ENCODE measurements around the gene WDR4.
"Not testable (repeated sequence)": the region's sequence is repeated elsewhere in the genome, so short reads cannot be mapped to it uniquely, and the experiment has no call there.

WDR4 gene

DNA sequence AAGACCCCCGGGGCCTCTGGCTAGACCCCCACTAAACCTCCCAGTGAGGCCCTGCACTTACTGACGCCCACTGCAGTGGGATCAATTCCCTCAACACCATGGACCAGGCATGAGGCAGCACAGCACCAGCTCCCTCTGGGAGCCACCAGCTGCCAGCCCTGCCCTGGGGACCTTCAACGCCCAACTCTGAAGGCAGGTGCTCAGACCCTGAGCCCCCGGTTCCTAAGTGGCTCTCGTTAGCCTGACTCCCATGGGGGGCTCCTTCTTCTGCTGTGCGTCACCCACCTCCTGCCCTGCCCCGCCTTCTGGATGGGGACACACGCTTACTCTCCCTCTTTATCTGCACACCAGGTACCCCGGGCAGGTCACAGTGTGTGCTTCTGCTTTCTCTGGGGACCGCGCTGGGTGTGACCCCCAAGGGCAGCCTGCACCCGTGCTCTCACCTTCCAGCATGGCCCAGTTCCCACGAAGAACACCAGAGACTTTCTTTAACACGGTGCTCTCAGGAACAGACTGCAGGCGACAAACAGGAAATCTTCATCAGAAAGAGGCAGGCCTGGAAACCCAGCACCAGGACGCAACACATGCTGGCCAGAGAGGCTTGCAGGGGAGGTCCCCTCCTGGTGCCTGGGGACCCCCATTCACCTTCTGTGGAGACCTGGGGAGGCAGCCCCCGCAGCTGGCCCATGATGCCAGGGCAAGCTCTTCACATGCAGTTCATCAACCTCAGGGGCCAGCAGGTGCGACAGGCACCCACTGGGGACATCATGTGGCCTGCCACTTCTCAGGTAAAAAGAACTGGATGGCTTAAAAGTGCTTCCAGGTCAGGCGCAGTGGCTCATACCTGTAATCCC is 27.3 kb downstream of the WDR4 start:
- DNase-seq = no peak

DNA sequence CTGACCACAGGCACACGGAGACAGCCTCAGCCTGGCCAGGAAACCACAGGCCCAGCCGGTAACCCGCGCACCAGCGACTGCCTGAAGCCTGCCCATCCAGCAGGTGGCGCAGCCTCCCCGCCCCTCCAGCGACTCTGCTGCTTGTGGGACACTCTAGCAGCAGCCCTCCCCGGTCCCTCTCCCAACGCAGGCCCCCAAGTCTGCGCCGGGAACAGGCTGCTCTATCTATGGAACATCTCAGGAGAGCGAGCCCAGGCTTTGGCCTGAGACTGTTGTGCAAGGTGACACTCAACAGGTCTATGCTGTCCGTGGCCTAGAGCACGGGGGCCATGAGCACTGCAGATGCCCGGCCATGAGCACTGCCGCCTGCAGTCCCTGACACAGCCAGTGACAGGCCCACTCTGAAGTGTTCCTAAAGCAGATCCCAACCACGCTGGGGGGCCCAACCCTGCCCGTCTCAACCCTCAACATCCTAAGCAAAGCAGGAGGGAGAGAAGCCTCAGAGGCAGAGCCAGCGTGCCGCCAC is 28.4 kb downstream of the WDR4 start:
- DNase-seq = peak; percentile 21

DNA sequence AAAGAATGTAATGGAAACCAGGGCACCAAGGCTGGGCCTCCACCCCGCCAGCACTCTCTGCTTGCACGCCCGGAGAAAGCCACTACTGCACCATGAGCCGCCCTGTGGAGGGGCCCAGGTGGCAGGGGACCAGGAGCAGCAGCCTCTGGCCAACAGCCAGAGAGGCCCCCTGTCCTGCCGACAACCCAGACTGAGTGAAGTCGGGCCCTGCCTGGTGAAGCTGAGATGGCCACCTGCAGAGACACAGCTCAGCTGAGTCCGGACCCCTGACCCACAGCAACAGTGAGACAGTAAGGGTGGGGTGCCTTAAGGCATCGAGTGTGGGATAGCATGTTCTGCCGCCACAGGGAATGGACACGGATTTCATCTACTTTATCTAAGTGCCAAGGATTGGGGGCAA is 28.9 kb downstream of the WDR4 start:
- DNase-seq = no peak

DNA sequence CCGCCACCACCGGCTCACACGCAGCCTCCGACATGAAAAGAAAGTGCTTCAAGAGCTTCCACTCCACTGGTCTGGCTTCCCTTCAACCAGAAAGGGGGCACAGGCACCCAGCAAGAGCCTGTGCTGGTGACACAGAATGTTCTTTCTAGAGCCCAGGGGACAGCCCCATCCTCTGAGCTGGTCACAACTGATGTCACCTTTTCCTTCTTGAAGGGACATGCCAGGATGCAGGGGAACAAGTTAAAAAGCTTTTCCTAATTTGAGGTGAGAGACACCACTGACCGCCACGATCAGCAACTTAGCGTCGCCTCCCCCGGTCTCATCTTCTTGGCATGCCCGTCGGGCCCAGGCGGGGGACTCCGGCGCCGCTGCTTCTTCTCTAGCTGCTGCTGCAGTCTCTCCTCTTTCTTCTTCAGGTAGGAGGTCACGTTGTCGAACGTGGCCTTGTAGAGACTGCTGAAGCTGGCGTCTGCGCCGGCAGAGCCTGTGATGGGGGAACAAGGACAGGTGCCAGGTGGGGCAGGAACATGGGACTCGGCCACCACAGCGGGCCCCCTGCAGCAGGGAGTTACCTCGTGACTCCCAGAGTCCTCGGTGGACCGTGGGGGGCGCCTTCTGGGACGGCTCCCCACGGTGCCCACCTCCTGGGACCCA is 29.5 kb downstream of the WDR4 start:
- no peak for DNase-seq

DNA sequence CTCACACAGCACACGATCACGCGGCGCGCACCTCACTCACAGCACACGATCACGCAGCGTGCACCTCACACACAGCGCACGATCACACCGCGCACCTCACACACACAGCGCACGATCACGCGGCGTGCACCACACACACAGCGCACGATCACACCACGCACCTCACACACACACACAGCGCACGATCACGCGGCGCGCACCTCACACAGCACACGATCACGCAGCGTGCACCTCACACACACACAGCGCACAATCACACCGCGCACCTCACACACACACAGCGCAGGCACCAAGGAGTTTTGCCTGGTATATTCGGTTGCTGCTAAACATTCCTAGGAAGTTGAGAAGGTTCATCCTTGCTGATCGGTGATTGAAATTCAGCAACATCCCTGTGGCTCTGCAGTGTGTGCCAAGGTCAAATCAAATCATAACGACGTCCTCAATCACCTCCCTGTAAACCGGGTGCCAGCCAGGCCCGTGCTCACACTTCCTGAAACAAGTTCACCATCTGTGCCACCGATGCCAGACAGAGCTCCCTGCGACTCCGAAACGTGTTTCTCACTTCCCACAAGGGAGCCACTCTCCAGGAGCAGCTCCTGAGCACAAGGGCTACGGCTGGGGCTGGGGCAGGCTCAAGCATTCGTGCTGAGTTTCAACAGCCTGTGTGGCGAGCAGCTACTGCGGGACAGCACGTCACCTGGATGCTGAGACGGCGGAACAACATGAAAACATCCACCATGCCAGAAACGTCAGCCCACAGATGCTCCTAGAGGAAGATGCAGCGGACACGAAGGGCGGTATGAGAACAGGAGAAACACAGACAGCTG is 30.2 kb downstream of the WDR4 start:
- no peak for DNase-seq

DNA sequence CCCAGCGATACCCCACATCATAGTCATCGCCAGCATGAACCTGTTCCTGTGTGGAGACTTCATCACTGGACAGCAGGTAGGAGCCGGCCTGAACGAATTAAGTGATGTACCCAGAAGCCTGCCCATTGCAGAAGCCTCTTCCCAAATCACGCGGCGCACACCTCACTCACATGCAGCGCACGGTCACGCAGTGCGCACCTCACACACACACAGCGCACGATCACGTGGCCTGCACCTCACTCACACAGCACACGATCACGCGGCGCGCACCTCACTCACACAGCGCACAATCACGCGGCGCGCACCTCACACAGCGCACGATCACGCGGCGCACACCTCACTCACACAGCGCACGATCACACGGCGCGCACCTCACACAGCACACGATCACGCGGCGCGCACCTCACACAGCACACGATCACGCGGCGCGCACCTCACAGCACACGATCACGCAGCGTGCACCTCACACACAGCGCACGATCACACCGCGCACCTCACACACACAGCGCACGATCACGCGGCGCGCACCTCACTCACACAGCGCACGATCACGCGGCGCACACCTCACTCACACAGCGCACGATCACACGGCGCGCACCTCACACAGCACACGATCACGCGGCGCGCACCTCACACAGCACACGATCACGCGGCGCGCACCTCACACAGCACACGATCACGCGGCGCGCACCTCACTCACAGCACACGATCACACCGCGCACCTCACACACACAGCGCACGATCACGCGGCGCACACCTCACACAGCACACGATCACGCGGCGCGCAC is 31.0 kb downstream of the WDR4 start:
- not testable (repeated sequence) for DNase-seq

DNA sequence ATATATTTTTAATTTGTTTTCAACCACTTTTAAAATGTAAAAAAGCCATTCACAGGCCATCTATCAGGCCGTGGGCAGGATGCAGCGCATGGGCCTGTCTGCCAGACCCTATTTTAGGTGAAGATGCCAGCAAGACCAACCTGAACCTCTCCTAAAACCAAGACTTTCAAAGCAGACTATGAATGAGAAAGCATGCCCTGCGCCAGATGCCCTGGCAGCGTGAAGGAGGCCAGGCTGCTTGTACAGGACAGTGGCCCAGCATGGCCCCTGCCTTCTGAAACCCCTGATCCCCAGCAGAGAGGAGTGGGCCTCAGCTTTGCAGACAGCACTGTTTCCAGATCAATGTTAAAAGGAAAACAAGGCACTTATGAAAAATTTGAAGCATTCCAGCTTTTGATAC is 31.6 kb downstream of the WDR4 start:
- no peak for DNase-seq

DNA sequence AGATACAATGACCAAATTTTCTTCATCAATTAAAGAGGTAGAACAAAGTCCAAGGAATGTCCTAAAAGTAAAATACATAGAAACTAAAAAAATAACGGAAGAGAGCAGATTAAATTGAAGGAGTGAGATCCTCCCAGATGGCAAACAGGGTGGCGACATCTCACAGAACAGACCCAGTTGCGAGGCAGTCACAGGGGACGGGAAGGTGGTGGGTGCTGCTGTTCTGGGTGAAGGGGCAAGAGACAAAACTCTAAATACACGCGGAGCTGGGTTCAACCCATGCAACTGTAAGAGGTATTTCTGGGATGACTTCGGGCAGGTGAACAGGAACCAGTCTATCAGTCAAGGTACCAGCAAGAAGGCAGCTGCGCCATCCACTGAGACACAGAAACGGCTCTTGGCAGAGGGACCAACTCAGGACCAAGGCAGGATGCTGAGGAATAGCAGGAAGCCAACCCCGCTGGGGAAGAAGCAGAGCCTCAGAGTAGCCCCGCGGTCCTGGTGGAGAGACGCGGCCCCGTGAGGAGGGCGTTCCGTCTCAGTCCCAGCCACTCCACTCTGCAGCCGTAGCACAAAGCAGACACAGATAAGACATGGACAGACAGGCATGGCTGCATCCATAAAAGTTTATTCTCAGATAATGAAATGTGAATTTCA is 32.2 kb downstream of the WDR4 start:
- no peak for DNase-seq

DNA sequence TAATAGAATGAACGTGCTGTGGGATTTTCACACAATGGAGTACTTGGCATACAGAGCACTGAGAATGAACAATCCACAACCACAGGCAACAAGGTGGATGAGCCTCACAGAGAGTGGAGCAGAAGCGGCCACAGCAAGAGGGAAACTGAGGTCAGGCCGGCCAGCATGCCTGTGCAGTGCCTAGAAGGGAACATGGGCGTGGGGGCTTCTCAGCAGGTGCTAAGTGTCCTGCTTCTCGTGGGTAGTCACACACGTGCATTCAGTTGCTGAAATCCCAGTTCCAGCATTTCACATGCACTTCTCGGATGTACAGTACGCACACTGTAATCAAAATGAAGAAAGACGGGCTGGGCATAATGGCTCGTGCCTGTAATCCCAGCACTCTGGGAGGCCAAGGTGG is 33.1 kb downstream of the WDR4 start:
- DNase-seq = no peak

DNA sequence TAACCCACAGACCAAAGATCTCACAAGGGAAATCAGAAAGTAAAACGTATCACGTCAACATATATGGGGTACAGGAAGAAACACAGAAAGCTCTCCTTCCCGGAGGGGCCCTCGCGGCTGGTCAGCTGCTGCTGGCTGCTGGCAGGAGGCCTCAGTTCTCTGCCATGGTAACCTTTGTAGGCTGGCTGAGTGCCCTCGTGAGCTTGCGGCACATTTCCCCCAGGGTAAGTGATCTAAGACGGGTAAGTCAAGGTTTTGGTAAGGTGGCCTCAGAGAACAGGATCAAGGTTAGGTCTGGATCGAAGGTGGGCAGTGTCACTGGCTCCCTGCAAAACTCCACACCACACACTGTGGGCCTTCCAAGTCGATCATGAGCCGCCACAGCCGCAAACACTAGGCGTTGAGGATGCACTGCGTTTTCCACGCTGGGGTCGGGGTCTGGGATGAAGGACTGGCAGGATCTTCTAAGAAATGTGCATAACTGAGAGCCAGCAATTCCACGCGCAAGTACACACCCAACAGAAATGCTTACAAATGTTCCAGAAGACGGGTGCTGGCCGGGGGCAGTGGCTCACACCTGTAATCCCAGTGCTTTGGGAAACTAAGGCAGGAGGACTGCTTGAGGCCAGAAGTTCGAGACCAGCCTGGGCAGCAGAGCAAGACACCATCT is 33.9 kb downstream of the WDR4 start:
- DNase-seq = no peak

DNA sequence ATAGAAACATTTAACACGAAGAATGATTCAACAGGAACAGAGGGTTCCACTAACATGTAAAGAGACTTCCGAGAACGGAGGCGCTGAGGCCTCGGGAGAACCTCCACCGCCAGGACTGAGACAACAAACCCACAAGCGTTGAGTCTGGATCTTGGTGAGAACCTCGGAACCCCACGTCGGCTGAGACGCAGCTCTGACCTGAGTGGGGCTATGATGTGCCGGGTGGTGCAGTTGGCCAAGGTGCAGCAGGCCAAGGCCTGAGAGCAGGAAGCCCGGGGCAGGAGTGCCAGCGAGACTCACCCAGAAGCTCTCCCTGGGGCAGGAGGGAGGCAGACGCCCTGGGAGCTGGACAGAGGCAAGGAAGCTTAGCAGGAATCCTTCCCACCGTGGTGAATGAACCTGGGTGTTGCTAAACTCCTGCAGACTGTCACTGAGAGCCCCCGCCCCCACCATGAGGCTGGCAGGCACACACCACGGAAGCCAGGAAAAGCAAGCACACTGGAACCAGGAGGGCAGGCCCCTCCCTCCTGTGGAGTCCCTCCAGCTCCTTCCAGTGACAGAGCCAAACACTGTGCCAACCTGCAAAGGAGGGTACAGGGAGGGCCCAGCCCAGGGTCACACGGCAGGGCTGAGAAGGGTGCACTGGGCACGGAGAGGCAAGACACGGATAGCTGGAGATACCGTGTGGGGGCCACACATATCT is 34.8 kb downstream of the WDR4 start:
- no peak for DNase-seq

DNA sequence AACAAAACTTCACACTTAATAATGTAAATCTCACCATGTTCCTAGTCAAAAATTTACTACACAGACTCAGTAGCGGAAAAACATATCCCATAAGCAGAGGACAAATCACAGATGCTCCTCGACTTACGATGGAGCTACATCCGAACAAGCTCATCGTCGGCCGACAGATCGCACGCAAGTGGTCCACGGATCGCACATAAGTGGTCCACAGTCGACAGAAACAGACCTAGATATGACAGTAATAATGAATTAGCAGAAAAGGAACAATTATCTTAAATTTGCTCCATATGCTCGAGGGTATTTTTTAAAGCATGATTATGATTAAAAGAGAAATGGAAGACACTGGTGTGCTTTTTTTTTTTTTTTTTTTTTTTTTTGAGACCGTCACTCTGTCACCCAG is 36.3 kb downstream of the WDR4 start:
- no peak for DNase-seq

DNA sequence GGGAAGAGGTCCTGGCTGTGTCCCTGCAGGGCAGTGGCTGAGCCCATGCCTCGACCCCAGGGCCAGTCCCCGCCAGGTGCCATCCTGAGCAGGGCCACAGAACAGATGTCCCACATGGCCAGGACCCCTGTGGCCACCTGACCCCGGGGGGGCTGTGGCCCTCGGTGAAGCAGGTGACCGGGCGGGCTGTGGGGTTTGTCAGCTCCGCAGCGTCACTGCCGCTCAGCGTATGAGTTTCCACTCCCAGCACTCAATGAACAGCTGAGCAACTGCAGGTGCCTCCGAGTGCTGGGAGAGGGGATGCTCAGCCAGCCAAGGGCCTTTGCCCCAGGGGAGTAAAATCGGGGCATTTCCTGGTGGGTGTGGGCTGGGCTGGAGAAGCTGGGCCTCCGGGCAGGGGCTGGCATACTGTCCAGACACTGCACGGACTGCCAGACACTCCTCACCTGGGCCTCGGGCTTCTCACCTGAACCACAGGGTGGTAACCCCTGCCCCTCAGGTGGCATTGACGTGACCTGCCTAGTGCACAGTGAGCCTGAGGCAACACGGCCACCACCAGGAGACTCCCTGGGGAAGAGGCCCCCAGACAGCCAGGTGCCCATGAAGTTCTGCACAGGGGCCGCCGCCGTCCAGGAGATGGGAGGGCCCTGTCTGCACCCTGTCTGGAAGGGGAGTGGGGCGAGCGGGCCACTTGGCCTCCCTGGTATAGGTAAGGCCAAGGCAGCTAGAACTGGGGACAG is 37.3 kb downstream of the WDR4 start:
- DNase-seq = not testable (repeated sequence)

DNA sequence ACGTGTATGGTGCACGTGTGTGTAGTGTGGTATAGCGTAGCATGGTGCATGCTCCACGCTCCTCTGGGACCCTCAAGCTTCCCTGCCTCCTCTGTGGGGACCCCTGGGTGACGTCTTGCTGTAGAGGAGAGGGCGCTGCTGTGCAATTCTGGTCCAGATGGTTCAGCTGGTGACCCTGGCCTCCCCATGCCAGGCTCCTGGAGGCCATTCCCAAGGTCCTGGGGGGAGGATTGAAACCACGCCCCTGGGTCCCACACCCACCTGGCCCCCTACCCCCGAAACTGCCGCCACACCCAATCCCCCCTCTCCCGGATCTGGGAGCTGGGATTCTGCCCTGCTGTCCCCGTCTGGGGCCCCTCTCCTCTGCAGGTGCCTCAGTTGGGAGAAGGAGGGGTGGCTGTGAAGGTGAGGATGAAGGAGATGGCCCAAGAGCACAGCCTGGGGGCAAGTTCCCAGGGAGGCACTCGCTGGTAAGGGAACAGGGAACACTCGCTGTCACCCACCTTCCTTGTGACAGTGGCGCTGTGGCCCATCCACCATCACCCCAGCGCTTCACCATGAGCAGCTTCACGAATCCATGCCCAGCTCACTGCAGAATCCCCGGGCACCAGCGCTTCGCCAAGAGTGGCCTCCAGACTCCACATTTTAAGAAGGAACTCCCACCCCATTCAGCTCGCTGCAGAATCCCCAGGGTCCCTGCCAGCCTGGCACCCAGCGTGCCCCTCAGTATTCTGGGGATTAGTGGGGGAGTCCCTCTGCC is 38.0 kb downstream of the WDR4 start:
- DNase-seq = no peak

DNA sequence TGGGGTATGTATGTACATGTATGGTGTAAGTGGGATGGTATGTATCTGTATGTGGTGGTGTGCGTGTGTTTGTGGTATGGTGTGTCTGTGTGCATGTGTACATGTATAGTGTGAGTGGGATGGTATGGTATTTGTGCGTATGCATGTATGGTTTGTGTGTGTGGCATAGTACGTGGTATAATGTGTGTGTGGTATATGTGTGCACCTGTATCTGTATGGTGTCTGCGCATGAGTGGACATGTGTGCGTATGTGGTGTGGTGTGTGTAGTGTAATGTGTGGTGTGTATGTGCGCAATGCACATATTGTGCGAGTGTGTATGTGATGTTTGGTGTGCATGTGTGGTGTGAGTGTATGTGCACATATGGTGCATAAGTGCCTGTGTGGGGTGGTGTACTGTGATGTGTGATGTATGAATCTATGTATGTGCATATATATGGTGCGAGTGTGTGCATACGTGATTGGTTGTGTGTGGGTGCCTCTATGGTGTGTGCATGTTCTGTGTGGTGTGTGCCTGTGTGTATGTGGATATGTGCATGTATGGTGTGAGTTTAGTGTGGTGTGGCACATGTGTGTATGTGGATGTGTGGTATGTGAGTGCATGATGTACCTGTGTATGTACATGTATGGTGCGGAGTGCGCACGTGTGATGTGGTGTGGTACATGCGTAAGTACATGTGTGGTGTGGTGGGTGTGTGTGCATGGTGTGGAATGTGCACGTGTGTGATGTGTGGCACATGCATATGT is 38.8 kb downstream of the WDR4 start:
- no peak for DNase-seq

DNA sequence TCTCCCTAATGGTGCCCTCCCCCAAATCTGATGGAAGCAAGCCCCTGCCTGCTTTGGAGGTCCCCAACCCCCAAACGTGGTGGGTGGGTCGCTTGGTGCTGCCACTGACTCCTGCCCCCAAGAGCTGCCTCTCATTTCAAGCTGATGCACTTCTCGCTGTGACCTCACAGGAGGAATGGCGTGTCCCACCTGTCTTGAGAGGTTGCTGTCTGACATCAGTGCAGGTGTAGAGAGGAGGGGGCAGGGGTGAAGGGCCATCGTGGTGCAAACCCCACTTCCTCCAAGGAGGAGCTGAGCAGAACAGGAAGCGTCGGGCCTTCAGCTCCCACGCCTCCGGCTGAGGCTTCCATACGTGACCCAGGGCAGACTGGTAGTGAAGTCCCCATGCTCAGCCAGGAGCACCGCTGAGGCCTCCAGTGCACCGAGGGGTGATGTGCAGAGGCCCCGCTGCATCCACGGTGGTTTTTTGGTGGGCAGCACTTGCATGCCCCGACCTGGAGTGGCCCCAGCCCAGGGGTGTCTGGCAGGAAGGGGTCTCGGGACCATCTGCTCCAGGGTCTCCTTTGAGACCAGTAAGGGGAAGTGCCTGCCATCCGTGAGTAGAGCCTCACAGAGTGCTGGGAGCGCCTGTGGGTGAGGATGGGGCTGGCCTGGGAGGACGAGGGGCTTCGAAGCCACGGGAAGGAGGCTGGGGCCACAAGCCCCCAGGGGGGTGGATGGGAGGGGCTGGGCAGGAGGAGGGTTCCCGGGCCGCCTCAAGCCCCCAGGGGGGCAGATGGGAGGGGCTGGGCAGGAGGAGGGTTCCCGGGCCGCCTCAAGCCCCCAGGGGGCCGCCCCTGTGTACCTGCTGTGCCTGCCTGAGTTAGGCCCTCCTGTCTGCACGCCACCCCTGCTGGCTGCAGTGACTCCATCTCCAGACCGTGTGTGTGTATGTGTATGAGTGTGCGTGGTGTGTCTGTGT is 39.8 kb downstream of the WDR4 start:
- DNase-seq = no peak

DNA sequence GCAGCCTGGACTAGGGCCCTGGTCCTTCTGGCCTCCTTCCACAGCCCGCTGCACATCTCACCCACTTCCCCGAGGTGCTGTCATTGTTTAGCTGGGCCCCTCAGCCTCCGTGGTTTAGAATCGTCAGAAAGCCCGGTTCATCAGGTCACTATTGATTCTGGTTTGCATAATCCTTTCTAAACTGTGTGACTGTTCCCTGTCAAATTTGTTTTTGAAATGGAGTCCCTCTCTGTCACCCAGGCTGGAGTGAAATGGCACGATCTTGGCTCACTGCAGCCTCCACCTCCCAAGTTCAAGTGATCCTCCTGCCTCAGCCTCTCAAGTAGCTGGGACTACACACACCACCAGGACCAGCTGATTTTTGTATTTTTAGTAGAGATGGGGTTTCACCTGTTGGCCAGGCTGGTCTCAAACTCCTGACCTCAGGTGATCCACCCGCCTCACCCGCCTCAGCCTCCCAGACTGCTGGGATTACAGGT is 41.1 kb downstream of the WDR4 start:
- not testable (repeated sequence) for DNase-seq
